Activated T-cell treated with anti-CD3 and anti-CD28 coated beads, Interleukin-2, amount 50 U/mL, for 48 hours (primary cell): ENCODE results near the gene APH1A.
"Not testable (repeated sequence)": the region's sequence is repeated elsewhere in the genome, so short reads cannot be mapped to it uniquely, and the experiment has no call there.

Experiments
- DNase-seq, 2 experiments: peaks; one replicate each; pipeline ENCODE4 v3.0.0-alpha.2; 2020

The APH1A gene

DNA sequence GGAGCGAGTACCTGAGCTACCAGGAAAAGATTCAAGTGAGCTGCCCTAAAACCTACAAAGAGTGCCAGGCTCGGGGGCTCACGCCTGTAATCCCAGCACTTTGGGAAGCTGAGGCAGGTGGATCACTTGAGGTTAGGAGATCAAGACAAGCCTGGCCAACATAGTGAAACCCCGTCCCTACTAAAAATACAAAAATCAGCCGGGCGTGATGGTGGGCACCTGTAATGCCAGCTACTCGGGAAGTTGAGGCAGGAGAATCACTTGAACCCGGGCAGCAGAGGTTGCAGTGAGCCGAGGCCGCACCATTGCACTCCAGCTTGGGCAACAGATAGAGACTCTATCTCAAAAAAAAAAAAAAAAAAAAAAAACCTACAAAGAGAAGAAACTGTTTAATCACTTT is 35.9 kb downstream of the APH1A start:
- not testable (repeated sequence) for DNase-seq

DNA sequence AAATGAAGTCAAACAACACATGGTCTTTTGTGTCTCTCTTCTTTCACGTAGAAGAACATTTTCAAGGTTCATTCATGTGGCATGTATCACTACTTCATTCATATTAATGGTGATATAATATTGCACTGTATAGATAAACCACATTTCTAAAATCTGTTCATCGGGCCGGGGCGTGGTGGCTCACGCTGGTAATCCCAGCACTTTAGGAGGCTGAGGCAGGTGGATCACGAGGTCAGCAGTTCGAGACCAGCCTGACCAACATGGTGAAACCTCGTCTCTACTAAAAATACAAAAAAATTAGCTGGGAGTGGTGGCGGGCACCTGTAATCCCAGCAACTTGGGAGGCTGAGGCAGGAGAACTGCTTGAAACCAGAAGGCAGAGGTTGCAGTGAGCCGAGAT is 40.6 kb downstream of the APH1A start:
- not testable (repeated sequence) for DNase-seq

DNA sequence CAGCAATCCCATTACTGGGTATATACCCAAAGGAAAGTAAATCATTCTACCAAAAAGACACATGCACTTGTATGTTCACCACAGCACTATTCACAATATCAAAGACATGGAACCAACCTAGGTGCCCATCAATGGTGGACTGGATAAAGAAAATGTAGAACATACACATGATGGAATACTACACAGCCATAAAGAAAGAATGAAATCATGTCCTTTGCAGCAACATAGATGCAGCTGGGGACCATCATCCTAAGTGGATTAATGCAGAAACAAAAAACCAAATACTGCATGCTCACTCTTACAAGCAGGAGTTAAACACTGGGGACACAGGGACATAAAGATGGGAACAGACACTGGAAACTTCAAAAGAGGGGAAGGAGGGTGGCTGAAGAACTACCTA is 41.6 kb downstream of the APH1A start:
- DNase-seq: no peak

GRCh38 chr1:150226486-150226885 is 42.3 kb downstream of the APH1A start:
- DNase-seq: no peak

DNA sequence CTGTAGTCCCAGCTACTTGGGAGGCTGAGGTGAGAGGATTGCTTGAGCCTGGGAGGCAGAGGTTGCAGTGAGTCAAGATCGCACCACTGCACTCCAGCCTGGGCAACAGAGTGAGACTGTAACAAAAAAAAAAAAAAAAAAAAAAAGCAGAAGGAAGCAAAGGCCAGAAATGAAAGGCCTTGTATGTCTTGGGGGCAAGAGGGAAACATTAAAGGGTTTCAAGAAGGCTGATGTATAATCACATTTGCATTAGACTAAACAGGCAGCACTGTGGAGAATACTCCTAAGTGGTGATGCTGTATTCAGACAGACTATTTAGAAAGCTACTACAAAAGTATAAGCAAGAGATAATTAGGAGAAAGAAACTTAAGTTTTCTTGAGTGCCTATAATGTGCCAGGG is 43.3 kb downstream of the APH1A start:
- no peak for DNase-seq

- no peak for DNase-seq
Measured at GRCh38 chr1:150224983-150225382, 43.8 kb downstream of the APH1A start.

GRCh38 chr1:150221552-150221951 is 47.3 kb downstream of the APH1A start:
- no peak for DNase-seq

DNA sequence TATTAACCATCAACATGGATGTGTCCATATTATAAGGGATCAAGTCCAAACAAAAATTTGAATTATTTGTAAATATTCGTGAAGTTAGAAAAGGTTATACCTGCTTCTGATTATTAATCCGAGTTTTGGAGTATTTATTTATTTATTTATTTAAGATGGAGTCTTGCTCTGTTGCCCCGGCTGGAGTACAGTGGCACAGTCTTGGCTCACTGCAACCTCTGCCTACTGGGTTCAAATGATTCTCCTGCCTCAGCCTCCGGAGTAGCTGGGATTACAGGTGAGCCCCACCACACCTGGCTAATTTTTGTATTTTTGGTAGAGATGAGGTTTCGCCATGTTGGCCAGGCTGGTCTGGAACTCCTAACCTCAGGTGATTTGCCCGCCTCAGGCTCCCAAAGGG is 53.0 kb downstream of the APH1A start:
- not testable (repeated sequence) for DNase-seq
